OCI-M2 (cell line): ENCODE results near the gene ARMCX5.

Source experiments
- DNase-seq: peaks from one replicate; lab custom pipeline; 2025; ENCODE audit not compliant: unreplicated experiment; lab: John Stamatoyannopoulos, UW

Gene ARMCX5

DNA sequence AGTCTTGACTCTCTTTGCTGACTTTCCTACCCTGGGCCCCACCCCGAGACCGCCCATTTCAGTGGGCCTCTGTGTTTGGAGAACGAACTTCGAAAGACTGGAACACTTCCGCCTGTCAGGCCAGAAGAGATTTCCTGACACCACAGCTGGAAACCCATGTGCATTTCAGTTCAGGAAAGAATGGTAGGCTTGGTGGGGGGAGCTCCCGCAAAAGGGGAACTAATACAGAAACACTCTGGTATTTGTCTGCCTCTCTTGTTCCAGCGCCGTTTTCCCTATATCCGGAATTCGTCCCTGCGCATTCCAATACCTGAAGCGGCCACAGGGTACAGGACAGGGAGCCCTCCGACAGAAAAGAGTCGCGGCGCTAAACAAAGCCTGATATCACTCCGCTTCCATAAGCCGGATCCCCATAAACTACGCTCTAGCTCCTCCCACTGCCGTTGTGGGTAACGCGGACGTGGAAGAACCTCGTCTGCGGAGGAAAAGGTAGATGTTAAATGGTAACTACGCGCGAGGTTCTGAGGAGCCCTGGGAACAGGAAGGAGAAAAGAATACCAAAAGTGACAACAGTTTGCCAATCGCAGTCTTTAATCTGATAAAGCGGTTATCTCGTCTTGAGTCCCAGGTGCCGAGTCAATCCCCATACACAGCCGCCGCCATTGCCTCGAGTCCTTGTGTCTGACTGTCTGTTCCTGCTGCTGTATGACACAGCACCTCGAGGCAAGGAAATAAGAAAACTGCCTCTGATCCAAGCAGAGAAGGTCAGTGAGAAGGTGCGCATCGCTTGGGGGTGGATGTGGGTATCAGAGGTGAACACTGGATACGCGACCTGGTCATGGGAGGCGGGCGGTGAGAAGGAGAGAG, at the start of gene ARMCX5:
TSS of gene ARMCX5 (plus strand) at position 432 of the 867 bp plus-strand sequence. CDS start 2,627 bp downstream, outside the sequence.
- no peak for DNase-seq

DNA sequence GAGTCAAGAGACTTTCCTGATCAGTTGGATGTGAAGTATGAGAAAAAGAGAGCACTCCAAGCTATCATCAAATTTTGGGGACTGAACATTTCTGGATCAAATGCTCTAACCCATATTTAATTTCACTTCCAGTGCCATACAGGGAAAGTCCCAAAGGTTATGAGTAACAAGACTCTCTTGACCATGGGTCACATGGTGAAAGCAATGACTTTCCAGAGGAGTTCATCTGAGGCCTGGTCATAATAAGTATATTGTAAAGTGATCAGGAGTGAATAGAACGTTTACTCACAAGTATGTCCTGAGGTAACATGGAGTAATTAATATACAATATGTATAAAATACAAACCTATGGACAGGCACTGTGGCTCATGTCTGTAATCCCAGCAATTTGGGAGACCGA, 40.7 kb upstream of the ARMCX5 start:
- DNase-seq = no peak

DNA sequence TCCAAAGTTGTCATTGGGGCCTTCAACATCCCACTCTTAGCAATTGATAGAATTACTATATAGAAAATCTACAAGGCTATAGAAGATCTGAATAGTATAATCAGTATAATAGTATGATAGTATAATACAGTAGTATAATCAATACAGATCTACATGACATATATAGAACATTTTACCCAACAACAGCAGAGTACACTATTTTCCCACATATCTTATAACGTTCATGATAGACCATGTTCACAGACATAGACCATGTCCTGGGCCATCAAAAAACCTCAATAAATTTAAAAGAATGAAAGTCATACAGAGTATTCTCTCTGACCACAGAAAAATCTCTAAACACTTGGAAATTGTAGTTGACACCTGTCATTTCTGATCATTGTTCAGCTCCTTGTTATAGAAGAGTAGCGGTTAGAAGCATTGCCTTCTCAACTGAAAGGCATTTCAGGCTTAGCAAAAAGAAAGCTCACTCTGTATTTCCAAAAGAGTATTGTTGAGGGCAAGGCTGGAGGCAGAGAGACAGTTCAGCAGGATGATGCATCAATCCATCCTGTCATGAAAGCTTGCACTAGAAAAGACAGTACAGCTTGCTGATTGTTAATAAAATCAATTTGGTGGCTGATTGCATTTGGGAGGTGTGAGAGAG, 38.8 kb upstream of the ARMCX5 start:
- no peak for DNase-seq

DNA sequence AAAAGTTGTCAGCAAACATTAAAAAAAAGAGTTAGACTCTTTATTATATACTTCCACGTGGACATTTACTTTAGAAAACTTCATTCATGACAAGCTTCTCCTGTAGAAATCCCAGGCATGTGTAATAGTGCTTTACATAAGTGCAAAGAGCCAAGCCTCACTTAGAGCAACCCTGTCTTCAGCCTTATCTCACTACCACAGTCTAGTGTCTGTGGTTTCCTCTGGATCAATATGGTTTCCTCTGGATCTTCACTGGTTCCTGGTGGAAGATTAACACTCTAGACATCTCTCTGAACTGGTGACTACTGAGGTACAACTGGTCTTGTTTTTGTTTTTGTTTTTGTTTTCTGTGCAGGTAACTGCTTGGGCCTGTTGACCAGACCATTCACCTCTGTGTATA, 18.4 kb upstream of the ARMCX5 start:
- DNase-seq = no peak

DNA sequence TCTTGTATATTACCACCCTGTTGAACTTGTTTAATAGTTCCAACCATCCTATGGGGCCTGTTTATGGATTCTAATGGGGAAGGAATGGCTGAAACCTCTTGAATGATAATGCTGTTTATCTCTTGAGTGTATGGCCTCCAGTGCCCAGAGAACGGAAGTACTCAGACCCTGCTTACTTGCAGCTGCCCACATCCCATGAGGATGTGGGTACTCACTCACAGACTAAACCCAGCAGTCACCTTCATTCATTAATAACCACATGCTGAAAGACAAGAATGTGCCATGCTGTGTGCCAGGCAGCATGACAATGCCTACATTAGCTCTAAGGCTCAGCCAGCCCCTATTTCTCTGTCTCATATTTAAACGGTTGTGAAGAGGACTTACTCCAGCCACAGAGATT, 5.9 kb upstream of the ARMCX5 start:
- no peak for DNase-seq

DNA sequence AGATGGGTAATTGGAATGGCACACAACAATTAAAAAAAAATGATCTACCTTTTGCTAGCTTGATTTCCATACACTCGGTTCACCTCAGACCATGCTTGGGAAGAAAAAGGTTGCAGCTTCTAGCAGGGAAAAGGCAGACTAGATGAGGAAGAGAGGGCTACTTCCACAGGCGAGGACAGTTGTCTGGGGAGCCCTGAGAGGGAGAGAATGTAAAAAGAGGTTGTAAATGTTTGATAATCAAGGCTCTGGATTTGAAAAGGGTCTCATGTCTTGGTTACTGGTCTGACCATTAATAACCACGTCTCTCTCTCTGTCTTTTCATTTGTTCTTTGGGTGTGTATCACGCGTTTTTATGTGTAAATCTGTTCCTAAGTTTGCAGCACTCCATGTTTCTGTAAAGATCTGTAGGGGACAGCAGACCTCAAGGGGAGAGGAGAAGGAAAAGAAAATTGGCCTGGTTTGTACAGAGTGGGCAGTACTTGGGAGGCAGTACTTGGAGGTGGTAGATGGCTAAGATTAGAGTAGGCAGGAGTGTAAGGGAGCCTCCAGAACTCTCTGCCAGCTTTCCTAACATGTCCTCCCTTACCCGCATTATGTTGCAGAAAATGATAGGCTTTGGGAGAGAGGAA, 750 bp downstream of the ARMCX5 start:
- DNase-seq = no peak

DNA sequence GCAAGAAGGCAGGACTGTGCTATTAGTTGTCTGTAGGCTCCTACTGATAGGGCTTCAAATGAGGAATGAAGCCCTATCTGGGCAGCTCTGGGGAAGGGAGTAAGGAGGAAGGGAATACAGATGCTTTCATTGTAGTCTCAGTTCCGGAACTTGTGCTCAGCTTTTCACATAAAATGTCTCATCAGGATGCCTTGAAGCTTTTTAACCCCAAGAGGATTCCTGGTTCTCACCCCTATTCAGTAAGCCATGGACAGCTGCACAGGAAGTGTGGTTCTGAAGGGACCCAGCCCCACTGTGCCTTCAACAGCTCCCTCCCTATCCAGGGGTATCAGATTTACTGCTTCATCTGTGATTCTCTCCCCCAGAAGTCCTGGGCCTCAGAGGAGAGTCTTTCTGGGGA, 5.0 kb downstream of the ARMCX5 start:
- no peak for DNase-seq

DNA sequence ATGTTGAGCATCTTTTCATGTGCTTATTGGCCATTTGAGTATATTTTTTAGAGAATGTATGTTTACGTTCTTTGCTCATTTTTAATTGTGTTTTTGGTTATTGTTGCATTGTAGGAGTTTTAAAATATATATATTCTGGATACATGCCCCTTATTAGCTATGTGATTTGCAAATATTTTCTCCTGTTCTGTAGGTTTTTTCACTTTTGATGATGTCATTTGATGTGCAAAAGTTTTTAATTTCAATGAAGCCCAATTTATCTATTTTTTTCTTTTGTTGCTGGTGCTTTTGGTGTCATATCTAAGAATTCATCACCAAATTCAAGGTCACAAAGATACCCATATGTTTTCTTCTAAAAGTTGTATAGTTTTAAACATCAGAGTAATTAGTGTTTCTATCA, 6.8 kb downstream of the ARMCX5 start:
- DNase-seq = no peak

DNA sequence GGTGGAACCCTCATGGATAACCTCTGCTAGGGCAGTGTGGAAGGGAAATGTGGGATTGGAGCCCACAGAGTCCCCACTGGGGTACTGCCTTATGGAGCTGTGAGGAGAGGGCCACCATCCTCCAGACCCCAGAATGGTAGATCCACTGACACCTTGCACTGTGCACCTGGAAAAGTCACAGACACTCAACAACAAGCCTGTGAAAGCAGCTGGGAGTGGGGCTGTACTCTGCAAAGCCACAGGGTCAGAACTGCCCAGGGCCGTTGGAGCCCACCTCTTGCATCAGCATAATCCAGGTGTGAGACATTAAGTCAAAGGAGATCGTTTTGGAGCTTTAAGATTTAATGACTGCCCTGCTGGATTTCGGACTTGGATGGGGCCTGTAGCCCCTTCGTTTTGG, 11.6 kb downstream of the ARMCX5 start:
- no peak for DNase-seq

DNA sequence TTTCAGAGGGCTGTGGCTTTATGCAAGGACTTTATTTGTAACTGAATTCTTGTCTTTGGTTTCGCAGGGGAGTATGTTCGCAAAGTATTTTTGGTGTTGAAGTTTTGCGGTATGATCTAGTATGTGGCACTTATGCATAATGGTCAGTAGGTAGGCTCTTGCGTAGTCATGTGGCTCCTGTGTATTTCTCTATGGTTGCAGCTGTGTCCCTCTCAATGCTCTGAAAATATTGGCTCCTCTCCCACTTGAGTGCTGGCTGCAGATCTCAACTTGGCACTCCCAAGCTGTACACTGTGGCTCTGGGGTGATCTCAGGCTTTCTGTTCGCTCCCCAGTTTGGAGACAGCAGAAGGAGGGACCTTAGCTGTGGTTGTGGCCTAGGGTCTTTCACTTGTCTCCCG, 24.8 kb downstream of the ARMCX5 start:
- DNase-seq = no peak

DNA sequence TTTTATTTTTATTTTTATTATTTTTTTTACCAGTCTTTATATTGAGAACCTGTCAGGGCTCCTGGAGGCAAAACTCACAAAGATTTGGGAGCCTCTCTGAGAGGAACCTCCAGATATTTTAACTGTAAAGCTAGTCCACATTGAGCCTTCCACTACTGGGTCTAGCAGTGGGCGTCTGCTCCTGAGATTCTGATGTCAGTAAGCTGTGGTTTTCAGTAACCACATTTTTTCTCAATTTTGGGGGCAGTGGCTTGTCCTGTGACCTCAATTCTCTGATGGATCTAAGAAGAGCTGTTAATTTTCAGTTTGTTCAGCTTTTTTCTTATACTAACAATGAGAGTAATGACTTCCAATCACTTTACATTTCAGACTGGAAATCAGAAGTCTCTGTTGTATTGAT, 28.3 kb downstream of the ARMCX5 start:
- no peak for DNase-seq

DNA sequence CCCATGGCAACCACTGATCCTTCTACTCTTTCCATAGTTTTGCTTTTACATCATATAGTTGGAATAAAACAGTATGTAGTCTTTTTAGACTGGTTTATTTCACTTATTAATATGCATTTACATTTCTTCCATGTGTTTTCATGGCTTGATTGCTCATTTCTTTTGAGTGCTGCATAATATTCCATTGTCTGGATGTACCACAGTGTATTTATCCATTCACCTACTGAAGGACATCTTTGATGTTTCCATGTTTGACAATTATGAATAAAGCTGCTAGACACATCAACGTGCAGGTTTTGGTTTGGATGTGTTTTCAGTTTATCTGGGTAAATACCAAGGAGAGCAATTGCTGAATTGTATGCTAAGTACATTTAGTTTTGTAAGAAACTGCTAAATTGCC, 38.2 kb downstream of the ARMCX5 start:
- DNase-seq = no peak

DNA sequence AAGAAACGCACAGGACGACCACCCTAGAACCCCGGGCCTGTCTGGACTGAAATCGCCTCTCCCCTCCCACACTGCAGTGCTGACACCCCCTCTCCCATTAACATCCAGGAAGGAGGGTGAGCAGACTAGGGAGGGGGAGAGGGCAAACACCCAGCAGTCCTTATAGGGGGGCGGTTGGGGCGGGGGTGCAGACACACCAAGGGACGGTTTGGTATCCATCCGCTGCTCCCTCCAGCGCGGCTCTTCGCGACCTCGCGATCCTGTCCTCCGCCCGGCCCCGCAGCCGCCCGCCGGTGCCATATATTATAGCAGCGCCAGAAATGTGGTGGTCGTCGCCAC, 51.6 kb downstream of the ARMCX5 start:
- DNase-seq = no peak

DNA sequence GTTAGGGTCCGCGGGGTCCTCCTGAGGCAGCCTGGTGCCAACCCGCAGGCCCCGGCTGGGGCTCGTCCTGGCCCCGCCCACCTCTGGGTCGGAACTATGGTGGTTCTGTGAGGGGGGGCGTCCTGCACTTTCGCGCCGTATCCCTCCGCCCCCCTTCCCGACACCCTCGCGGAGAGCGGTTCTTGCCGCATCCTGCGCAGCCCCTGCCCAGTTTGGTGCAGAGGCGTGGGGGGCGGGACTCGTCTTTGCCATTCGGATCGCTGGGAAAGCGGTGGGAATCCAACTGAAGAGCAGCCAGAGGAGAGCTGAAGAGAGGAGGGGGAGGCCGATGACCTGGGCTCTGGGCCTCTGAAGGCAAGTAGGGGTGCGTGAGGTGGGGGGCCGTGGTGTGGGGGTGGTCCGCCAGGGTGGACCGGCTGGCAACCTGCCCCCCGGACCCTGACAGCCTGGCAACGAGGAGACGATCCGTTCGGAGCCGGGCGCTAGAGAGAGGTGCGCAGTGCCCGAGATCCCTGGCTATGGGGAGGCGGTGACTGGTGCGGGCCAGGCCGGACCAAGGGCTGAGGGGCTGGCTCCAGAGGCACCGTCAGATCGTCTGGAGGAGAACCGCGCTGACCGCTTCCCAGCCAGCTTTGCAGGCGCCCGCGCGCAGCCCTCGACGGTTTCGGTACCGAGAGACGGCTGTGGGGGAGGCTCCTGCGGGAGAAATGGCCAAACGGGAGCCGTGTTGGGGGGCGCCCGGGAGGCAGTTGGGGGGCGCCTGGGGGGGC, 52.1 kb downstream of the ARMCX5 start, which contains the start of gene GPRASP1:
TSS of gene GPRASP1 (plus strand) at position 242 of the 770 bp plus-strand sequence. CDS start 2,431 bp downstream, outside the sequence.
- DNase-seq = no peak

DNA sequence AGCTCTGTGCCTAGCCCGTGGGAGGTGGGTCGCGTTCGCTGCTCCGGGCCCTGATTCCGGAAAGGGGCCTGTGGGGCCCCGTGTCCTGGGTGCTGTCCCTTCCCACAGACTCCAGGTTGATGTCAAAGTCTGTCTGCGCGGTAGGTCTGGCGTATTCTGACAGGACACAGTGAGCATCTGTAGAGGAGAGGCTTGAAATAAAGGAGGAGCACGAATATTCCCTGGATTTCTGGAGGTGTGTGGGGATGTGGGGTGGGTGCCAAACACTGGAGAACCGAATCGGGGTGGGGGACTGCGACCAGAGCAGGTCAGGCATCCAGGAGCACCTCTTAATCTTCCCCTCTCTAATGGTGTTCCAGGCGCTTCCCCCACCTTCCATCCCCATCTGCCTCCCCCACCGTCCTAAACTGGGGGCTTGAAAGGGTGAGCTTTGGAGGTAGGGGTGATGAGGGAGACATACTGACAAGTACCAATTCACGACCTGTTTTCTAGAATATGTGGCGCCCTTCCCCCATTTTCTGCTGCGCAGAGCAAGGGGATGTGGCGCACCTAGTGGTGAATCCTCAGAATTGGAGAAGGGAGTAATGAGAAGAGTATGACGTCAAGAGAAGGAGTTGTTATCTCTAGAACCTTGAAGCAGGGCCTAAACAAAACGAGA, 52.8 kb downstream of the ARMCX5 start:
- no peak for DNase-seq
